Type B pancreatic cell (in vitro differentiated cells): ENCODE results near the gene DARS1. TPM values are rescaled to one million over a fixed set of nuclear protein-coding genes. Genes with fewer than 3 reads are reported as not detected.

Experiments
- DNase-seq: peaks from one replicate; pipeline ENCODE4 v3.0.0; 2021; ENCODE audit warnings: mixed read lengths; ENCODE audit not compliant: unreplicated experiment; ENCODE audit errors: extremely low spot score
- H3K27ac Mint-ChIP-seq: 2 replicates; pipeline ENCODE4 v1.8.0; 2021; ENCODE audit warnings: mild to moderate bottlenecking, mixed read lengths
- H3K27me3 Mint-ChIP-seq: 2 replicates; pipeline ENCODE4 v1.8.0; 2021; ENCODE audit warnings: mixed read lengths
- H3K36me3 Mint-ChIP-seq: 2 replicates; pipeline ENCODE4 v1.8.0; 2021; ENCODE audit warnings: mixed read lengths
- H3K4me1 Mint-ChIP-seq: one replicate; pipeline ENCODE4 v1.8.0; 2021; ENCODE audit warnings: mixed read lengths; ENCODE audit not compliant: unreplicated experiment
- H3K4me3 Mint-ChIP-seq: 2 replicates; pipeline ENCODE4 v1.8.0; 2021; ENCODE audit warnings: mild to moderate bottlenecking, mixed read lengths
- H3K9me3 Mint-ChIP-seq: 2 replicates; pipeline ENCODE4 v1.8.0; 2021; ENCODE audit warnings: mixed read lengths
- total RNA-seq: library from RNA; stranded (reverse); gene quantifications from 2 replicates; pipeline ENCODE4 v1.2.1, GENCODE V29; 2021; ENCODE audit warnings: low replicate concordance
- TF ChIP-seq, protein P1 (sequence below): fragments of 200-600 bp; sonication (generic); conservative IDR thresholded peaks from 2 replicates; pipeline ENCODE4 v1.5.0; 2021; ENCODE audit warnings: antibody characterized with exemption, mild to moderate bottlenecking

The DARS1 gene
- total RNA-seq, 1 donor from 2014 or later, result 58.4 TPM

GRCh38 chr2:136030406-136030805 lies 45.0 kb upstream of the DARS1 start:
- no peak overlapping the region for H3K4me3 Mint-ChIP-seq
- peaks cover 28% of the 10 kb centered on the region for H3K4me1 Mint-ChIP-seq
- DNase-seq, result no peak
- TF ChIP-seq, protein P1, sequence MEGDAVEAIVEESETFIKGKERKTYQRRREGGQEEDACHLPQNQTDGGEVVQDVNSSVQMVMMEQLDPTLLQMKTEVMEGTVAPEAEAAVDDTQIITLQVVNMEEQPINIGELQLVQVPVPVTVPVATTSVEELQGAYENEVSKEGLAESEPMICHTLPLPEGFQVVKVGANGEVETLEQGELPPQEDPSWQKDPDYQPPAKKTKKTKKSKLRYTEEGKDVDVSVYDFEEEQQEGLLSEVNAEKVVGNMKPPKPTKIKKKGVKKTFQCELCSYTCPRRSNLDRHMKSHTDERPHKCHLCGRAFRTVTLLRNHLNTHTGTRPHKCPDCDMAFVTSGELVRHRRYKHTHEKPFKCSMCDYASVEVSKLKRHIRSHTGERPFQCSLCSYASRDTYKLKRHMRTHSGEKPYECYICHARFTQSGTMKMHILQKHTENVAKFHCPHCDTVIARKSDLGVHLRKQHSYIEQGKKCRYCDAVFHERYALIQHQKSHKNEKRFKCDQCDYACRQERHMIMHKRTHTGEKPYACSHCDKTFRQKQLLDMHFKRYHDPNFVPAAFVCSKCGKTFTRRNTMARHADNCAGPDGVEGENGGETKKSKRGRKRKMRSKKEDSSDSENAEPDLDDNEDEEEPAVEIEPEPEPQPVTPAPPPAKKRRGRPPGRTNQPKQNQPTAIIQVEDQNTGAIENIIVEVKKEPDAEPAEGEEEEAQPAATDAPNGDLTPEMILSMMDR, result no peak
- no peak overlapping the region for H3K27ac Mint-ChIP-seq
- no peaks in the 10 kb centered on the region for H3K36me3 Mint-ChIP-seq
- H3K9me3 Mint-ChIP-seq, result no peaks in the 10 kb centered on the region
- peaks cover 10% of the 10 kb centered on the region for H3K27me3 Mint-ChIP-seq

GRCh38 chr2:136029149-136029548 lies 43.7 kb upstream of the DARS1 start:
- Mint-ChIP-seq H3K9me3 (no peaks in the 10 kb centered on the region), H3K36me3 (no peaks in the 10 kb centered on the region), H3K27ac (no peak overlapping the region), H3K4me3 (no peak overlapping the region), H3K27me3 (peaks cover 9% of the 10 kb centered on the region), H3K4me1 (peaks cover 37% of the 10 kb centered on the region)
- no peak for DNase-seq
- TF ChIP-seq, protein P1, result no peak

DNA sequence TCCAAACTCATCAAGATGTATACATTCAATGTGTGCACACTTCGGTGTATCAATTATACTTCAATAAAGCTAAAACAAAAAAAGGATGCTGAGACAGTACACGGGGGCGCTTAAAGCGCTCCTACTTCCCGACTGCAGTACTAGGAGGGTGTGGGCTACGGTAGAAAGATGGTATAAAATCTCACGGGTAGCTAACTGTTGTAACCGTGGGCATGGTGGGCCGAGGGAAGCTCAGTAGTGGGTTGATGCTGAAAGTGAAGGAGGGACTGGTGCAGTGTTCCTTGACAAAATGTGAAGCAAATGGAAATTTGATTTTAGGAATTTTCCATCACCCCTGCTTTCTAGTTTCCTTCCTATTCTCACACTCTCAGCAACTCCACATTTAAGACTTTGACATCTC lies 42.6 kb upstream of the DARS1 start:
- H3K27ac Mint-ChIP-seq, result no peak overlapping the region
- peaks cover 36% of the 10 kb centered on the region for H3K4me1 Mint-ChIP-seq
- TF ChIP-seq, protein P1, result no peak
- no peaks in the 10 kb centered on the region for H3K36me3 Mint-ChIP-seq
- H3K27me3 Mint-ChIP-seq, result peaks cover 9% of the 10 kb centered on the region
- H3K9me3 Mint-ChIP-seq, result no peaks in the 10 kb centered on the region
- no peak overlapping the region for H3K4me3 Mint-ChIP-seq
- DNase-seq, result no peak

DNA sequence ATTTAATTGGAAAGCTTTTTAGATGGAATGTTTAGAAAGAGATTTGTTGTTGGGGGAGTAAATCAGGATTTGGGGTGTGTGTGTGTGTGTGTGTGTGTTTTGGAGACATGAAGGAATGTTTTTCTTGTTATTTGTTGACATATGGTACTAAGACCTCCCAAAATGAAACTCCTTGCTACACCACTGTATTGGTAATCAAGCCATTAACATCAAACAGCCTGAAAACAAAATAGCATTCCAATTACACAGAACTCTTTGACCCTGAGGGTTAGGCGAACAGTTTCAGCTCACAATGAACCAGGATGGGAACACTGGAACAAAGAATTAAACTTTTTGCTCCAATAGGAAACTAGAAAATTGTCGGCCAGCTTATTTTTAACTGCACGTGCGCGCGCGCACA lies 41.7 kb upstream of the DARS1 start:
- H3K4me3 Mint-ChIP-seq, result no peak overlapping the region
- H3K4me1 Mint-ChIP-seq, result peaks cover 27% of the 10 kb centered on the region
- H3K27ac Mint-ChIP-seq, result no peak overlapping the region
- TF ChIP-seq, protein P1, result no peak
- H3K9me3 Mint-ChIP-seq, result no peaks in the 10 kb centered on the region
- peaks cover 9% of the 10 kb centered on the region for H3K27me3 Mint-ChIP-seq
- H3K36me3 Mint-ChIP-seq, result no peaks in the 10 kb centered on the region
- no peak for DNase-seq

DNA sequence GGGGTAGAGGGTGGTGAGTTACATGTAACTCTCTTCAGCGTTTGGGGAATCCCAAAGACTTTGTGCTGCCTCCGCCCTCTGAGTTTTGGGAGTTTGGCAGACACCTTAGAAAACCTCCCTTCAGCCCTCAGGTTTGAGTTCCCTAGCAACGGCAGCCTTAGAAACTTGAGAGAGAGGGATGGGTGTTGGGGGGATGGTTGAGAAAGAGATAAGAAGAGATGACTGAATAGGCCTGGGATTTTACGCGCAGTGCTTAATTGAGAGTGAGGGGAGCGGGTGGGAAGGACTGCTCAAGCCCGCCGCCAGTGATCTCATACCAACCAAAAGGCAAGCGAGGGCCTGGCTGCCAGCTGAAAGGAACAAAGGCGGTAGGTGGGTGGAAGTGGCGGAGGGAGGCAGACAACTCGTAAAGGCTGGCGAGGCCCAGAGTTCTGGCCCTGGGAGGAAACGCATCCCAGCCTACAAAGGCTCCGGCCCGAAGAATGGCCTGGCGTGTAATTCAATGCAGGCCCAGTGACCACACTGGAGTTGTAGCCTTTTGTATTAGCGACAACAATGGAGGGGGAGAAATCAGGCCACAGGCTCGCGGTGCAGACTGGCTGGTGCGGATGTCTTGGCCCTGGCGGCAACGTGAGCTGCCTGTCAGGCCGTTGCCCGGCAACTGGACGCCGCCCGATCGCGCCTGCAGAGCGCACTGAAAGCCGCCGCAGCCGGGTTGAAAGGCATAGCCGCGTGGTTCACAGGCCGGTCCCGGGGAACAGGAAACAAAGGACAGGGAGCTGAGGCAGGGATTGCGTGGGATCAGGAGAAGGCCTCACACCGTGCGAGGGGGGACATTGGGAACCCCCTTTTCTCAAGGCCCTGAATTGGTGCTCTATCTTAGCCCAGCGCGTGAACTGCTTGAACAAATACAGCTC lies 39.9 kb upstream of the DARS1 start:
- Mint-ChIP-seq H3K27ac (peak overlapping the region; percentile 87), H3K27me3 (peaks cover 9% of the 10 kb centered on the region), H3K9me3 (no peaks in the 10 kb centered on the region), H3K36me3 (no peaks in the 10 kb centered on the region), H3K4me1 (peaks cover 21% of the 10 kb centered on the region), H3K4me3 (peak overlapping the region; percentile 75)
- TF ChIP-seq, protein P1, result no peak
- peak; percentile 92 for DNase-seq
